Measurements from ENCODE around the gene SAMD14. TPM values are rescaled to one million over a fixed set of nuclear protein-coding genes. Genes with fewer than 3 reads are reported as not detected.

Gene SAMD14
- total and polyA plus RNA-seq, 2 of the 4 experiments (the other 2 are of a cell fraction), result 1.4 to 6.2 TPM

DNA sequence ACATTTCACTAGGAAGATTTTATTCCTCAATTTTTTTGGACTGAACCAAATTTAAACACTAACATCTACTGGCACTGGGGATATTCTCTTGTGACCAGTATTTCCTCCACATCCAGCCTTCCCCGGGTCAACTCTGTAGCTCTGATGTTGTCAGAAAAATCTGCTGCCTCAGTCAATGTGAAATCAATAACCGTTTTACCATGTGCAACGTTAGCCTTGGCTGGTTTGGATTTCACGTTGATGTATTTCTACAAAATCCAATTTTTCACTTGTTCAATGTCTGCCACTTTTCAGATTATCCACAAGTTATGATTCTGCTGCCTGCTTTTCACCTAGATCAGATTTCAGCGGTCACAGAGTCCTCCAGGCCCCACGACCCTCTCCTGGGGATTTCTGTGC lies 43.0 kb upstream of the SAMD14 start:
- Histone ChIP-seq H3K27me3 (ENCODE audit: control insufficient read depth, insufficient read depth, low read length) (no peaks in the 10 kb centered on the region), H3K56ac (ENCODE audit: extremely low read depth, insufficient read depth, low read length) (peak overlapping the region; percentile 80), H3K9ac (ENCODE audit: low read depth, low read length) (peak overlapping the region; percentile 63), H3K14ac (replicated peaks; ENCODE audit: low read depth, low read length) (peak overlapping the region; percentile 89), H4K5ac (ENCODE audit: low read depth, low read length) (peak overlapping the region; percentile 29), H2BK120ac (ENCODE audit: low read depth, low read length) (peak overlapping the region; percentile 94), H3K4ac (ENCODE audit: low read depth, low read length) (peak overlapping the region; percentile 94), H3K18ac (ENCODE audit: low read depth, low read length) (peak overlapping the region; percentile 71), H2BK20ac (ENCODE audit: low read depth, low read length) (peak overlapping the region; percentile 96), H3K9me3 (ENCODE audit: control insufficient read depth, insufficient read depth, low read length) (no peaks in the 10 kb centered on the region), H3K79me1 (ENCODE audit: low read depth in 1 of 2, low read length in 2 of 2) (peaks cover 17 to 38% of the 10 kb centered on the region in 2 experiments; a peak in 3 of 4 replicates), H2AFZ (replicated peaks; ENCODE audit: low read length, poor library complexity) (peak overlapping the region; percentile 87), H2BK15ac (ENCODE audit: low read depth, low read length) (peak overlapping the region; percentile 89; the same call in 2 of the 3 replicates), H3K9me1 (ENCODE audit: insufficient read depth, low read length) (peaks cover 23% of the 10 kb centered on the region), H2AK5ac (ENCODE audit: low read depth, low read length) (peak overlapping the region; percentile 99), H2BK5ac (ENCODE audit: low read depth, low read length, poor library complexity, severe bottlenecking) (peak overlapping the region; percentile 92), H3K4me1 (ENCODE audit: control insufficient read depth, insufficient read depth, low read length) (peaks cover 28% of the 10 kb centered on the region), H4K91ac (ENCODE audit: insufficient read depth, low read depth, low read length) (peak overlapping the region; percentile 93), H4K20me1 (ENCODE audit: insufficient read depth, low read length) (no peaks in the 10 kb centered on the region; the same call in 1 of the 2 replicates), H3K4me2 (ENCODE audit: low read depth, low read length) (peak overlapping the region; percentile 8; the same call in 1 of the 2 replicates), H3K23ac (ENCODE audit: low read depth, low read length) (peak overlapping the region; percentile 87), H3K27ac (ENCODE audit: insufficient read depth, low read length) (peak overlapping the region; percentile 93), H2AK9ac (replicated peaks; ENCODE audit: low read depth, low read length, poor library complexity) (peak overlapping the region; percentile 71), H4K8ac (ENCODE audit: low read depth in 2 of 2, low read length in 2 of 2) (peak overlapping the region; percentile 63 to 90), H3K36me3 (ENCODE audit: control insufficient read depth, insufficient read depth, low read length) (peaks cover 11% of the 10 kb centered on the region), H3K4me3 (ENCODE audit: insufficient read depth, low read depth, low read length) (no peak overlapping the region)
- CTCF ChIA-PET, result interaction anchor here (1.0 to 1.8 kb wide), 2 partner anchors 101 to 123 kb away, joined by 3 to 6 read pairs; partner anchors contain the start of gene TMEM92
- no peak for DNase-seq
- no TSS peak for BruUV-seq (replicated peaks)
- no peak for ATAC-seq (ENCODE audit: low read depth)
- intact Hi-C loops (cut with micrococcal nuclease), result loop anchor here (1.0 to 2.0 kb wide), 2 partner anchors 100 to 118 kb away; no protein-coding TSS in a partner anchor
- POLR2A ChIA-PET (ENCODE audit: unreplicated experiment), result interaction anchor here (1.0 to 1.5 kb wide), 3 partner anchors 27 to 33 kb away, joined by 4 read pairs; no protein-coding TSS in a partner anchor
- dilution Hi-C loops (cut with HindIII; ENCODE audit: low sequenced_read_pairs, unreplicated experiment), result no loop called here
- in situ Hi-C loops (cut with MboI; ENCODE audit: low sequenced_read_pairs), result loop anchor here (10.0 kb wide), 1 partner anchor 112 kb away; no protein-coding TSS in a partner anchor
- TF ChIP-seq, protein P1, sequence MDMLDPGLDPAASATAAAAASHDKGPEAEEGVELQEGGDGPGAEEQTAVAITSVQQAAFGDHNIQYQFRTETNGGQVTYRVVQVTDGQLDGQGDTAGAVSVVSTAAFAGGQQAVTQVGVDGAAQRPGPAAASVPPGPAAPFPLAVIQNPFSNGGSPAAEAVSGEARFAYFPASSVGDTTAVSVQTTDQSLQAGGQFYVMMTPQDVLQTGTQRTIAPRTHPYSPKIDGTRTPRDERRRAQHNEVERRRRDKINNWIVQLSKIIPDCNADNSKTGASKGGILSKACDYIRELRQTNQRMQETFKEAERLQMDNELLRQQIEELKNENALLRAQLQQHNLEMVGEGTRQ (IDR thresholded peaks at IDR 0.05; ENCODE audit: low read depth, low read length), result no peak
- TF ChIP-seq MAZ (IDR thresholded peaks at IDR 0.05; ENCODE audit: borderline replicate concordance, low read depth, low read length) (no peak), CEBPB (IDR thresholded peaks at IDR 0.05; ENCODE audit: low read depth, low read length) (no peak), SMC3 (IDR thresholded peaks at IDR 0.05; ENCODE audit: low read depth, low read length) (no peak), BHLHE40 (IDR thresholded peaks at IDR 0.05; ENCODE audit: low read depth, low read length) (no peak), MXI1 (IDR thresholded peaks at IDR 0.05; ENCODE audit: borderline replicate concordance, low read depth, low read length) (no peak), RAD21 (IDR thresholded peaks at IDR 0.05; ENCODE audit: low read length) (no peak), CHD1 (IDR thresholded peaks at IDR 0.05; ENCODE audit: low read depth, low read length) (no peak), NFE2L2 (IDR thresholded peaks at IDR 0.05; ENCODE audit: low read depth, low read length) (no peak), FOS (IDR thresholded peaks at IDR 0.05; ENCODE audit: low read depth, low read length) (no peak)
- TF ChIP-seq, protein P2, sequence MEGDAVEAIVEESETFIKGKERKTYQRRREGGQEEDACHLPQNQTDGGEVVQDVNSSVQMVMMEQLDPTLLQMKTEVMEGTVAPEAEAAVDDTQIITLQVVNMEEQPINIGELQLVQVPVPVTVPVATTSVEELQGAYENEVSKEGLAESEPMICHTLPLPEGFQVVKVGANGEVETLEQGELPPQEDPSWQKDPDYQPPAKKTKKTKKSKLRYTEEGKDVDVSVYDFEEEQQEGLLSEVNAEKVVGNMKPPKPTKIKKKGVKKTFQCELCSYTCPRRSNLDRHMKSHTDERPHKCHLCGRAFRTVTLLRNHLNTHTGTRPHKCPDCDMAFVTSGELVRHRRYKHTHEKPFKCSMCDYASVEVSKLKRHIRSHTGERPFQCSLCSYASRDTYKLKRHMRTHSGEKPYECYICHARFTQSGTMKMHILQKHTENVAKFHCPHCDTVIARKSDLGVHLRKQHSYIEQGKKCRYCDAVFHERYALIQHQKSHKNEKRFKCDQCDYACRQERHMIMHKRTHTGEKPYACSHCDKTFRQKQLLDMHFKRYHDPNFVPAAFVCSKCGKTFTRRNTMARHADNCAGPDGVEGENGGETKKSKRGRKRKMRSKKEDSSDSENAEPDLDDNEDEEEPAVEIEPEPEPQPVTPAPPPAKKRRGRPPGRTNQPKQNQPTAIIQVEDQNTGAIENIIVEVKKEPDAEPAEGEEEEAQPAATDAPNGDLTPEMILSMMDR (conservative IDR thresholded peaks at IDR 0.05; ENCODE audit: low read depth, low read length), result no peak
- TF ChIP-seq, protein P3, sequence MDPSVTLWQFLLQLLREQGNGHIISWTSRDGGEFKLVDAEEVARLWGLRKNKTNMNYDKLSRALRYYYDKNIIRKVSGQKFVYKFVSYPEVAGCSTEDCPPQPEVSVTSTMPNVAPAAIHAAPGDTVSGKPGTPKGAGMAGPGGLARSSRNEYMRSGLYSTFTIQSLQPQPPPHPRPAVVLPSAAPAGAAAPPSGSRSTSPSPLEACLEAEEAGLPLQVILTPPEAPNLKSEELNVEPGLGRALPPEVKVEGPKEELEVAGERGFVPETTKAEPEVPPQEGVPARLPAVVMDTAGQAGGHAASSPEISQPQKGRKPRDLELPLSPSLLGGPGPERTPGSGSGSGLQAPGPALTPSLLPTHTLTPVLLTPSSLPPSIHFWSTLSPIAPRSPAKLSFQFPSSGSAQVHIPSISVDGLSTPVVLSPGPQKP (IDR thresholded peaks at IDR 0.05; ENCODE audit: borderline replicate concordance, low read depth, low read length), result no peak
- WGBS, 2 experiments (ENCODE audit: extremely low coverage in 2 of 2, insufficient read length in 1 of 2), result 45% methylated on average over 4 of the region's 6 CpGs; no CpG with 5 or more reads in 1 of the 2 experiments
